ENCODE data around the gene OR2T1.

DNA sequence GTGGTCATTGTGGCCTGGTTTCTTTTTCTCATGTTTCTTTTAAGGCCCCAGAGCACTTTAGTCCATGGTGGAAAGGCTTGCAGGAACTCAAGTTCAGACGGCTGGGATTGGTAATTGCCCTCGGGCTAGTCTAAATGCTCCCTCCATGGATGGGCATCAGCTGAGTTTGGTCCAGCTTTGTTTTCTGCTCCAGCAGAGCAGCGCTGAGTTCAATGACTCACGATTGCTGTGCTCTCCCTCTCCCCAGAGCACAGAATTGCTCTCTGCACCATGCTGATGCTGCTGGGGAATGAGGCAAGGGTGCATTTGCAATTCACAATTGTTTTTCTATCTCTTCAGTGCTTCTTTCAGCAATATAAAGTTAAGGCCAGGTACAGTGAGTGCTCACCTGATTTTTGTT is 29.1 kb upstream of the OR2T1 start:
- no peak for TF ChIP-seq EZH2 (IDR thresholded peaks at IDR 0.05; ENCODE audit: borderline replicate concordance, insufficient read depth, low read depth, low read length, poor library complexity, severe bottlenecking)
- TF ChIP-seq, protein P1, sequence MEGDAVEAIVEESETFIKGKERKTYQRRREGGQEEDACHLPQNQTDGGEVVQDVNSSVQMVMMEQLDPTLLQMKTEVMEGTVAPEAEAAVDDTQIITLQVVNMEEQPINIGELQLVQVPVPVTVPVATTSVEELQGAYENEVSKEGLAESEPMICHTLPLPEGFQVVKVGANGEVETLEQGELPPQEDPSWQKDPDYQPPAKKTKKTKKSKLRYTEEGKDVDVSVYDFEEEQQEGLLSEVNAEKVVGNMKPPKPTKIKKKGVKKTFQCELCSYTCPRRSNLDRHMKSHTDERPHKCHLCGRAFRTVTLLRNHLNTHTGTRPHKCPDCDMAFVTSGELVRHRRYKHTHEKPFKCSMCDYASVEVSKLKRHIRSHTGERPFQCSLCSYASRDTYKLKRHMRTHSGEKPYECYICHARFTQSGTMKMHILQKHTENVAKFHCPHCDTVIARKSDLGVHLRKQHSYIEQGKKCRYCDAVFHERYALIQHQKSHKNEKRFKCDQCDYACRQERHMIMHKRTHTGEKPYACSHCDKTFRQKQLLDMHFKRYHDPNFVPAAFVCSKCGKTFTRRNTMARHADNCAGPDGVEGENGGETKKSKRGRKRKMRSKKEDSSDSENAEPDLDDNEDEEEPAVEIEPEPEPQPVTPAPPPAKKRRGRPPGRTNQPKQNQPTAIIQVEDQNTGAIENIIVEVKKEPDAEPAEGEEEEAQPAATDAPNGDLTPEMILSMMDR (IDR thresholded peaks at IDR 0.05) = no peak

Measured in B cell (primary cell).